DMS153 (cell line): ENCODE results near the gene CHAF1A.

Source experiments
- DNase-seq: peaks from one replicate; lab custom pipeline; 2025; lab: John Stamatoyannopoulos, UW

The CHAF1A gene

GRCh38 chr19:4405977-4406376 is 3.5 kb downstream of the CHAF1A start:
- no peak for DNase-seq

DNA sequence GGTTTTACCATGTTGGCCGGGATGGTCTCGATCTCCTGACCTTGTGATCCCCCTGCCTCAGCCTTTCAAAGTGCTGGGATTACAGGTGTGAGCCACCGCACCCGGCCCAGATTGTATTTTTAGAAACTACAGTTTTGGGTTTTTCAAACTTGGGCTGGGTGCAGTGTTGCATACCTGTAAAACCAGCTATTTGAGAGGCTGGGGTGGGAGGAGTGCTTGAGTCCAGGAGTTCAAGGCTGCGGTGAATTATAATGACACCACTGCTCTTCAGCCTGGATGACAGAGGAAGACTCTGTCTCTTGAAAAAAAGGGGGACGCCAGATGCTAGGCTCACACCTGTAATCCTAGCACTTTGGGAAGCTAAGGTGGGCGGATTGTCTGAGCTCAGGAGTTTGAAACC is 4.2 kb downstream of the CHAF1A start:
- no peak for DNase-seq

DNA sequence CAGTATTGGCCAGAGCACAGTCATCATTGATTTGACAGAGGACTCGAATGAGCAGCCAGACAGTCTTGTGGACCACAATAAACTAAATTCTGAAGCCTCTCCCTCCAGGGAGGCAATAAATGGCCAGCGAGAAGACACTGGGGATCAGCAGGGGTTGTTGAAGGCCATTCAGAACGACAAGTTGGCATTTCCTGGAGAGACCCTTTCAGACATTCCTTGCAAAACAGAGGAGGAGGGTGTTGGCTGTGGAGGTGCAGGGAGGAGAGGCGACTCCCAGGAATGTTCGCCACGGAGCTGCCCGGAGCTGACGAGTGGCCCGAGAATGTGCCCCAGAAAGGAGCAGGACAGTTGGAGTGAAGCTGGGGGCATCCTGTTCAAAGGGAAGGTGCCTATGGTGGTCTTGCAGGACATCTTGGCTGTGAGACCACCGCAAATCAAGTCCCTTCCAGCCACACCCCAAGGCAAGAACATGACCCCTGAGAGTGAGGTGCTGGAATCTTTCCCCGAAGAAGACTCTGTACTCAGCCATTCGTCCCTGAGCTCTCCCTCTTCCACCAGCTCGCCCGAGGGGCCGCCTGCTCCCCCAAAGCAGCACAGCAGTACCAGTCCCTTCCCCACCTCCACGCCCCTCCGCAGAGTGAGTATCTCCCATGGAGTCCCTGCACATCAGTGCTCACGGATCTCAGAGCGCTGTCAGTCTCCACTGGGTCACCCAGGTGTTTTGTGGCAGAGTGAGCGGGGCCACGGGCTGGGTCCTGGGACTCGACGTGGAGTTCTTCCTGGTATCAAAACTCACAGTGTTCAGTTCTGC is 6.9 kb downstream of the CHAF1A start:
- DNase-seq, result no peak

- no peak for DNase-seq
These were observed 11.1 kb downstream of the CHAF1A start for GRCh38 chr19:4413588-4413987.

DNA sequence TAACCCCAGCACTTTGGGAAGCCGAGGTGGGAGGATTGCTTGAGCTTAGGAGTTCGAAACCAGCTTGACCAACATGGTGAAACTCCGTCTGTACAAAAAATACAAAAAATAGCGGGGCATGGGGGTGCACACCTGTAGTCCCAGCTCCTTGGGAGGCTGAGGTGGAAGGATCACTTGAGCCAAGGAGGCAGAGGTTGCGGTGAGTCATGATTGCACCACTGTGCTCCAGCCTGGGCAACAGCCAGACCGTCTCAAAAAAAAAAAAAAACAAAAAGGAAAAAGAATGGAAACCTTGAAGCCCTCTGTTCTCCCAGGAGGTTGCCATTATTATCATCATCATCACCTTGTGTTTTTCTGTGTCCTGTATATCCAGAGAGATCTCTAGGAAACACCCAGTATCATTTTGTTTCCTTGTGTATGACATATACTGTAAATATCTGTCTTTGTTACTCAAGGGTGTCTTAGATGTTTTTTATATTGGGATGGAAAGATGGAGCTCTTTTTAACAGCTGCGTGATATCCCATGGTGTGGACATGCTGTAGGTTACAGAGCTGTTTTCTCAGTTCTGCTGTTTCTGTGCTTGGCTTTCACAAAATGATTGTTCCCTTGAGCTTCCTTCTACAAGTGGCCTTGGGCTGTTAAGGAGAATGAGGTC is 11.8 kb downstream of the CHAF1A start:
- no peak for DNase-seq

DNA sequence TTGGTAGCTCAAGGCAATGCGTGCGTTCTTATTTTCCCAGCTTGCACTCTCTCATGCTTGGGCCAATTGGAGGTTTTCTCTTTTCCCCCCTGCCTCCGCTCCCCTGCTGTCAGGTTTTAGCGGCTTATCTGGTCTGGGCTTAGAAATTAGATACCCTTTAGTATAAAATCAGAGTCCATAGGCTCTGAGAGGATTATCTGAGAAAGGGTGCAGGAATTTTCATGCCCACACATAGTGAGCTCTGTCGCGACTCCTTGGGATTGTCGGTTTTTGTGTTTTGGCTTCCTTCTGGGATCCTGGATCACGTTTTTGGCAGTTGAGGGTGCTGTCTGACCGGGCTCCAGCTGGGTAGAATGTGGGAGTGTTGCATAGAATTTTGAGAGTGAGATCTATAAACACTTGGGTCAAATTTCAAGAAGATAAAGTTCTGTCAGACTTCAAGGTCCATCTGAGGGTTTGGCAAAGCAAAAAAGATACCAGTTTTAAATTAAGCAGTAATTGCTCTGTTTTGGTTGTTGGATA is 12.4 kb downstream of the CHAF1A start:
- DNase-seq, result no peak

- DNase-seq, result no peak
These were observed 12.9 kb downstream of the CHAF1A start for GRCh38 chr19:4415352-4415751.

DNA sequence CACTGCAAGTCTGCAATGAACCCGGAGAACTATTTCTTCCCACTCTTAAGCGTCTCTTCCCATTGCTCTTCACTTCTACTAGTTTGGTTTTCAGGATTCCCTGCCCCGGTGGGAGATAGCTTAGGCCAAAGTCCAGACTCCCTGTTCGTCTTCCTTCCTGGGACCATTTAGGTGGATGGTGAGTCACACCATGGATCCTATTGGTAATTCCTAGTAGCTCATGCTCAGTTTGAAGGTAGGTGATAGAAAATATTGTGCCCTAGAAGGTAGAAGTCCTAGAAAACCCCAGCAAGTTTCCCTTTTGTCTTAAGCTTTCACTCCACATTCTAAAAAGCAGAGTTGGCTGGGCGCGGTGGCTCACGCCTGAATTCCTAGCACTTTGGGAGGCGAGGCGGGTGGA is 13.8 kb downstream of the CHAF1A start:
- no peak for DNase-seq

DNA sequence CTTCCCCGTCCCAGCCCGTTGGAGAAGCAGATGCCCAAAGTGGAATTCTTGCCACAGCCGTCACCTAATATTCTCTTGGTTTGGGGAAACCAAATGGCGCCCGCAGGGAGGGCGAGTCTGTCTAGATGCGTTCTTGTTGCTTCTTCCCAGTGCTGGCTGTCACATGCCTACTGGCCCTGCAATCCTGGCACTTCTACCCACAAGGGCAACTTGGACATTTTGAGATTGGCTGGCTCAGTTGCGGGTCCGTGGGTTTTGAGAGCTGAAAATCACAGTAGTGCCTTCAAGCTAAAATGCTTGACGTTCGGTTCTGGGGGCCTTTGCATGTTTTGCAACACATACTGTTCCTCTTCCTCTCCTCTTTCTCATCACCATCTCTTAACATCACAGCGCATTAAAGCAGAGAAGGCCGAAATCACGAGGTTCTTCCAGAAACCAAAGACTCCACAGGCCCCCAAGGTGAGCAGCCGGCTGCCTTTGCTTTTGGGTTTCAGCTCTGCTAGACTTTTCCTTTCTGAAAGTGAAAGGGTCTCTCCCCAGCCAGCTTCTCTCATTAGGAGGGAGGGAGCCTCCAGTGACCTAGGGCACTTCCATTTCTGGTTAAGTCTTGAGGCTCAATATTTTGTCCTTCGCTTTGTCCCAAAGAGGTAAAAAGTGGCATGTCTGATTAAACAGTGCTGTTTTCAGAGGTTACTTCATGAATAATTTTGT is 21.1 kb downstream of the CHAF1A start:
- DNase-seq, result no peak

- no peak for DNase-seq
These were observed 23.1 kb downstream of the CHAF1A start for GRCh38 chr19:4425537-4425936.

DNA sequence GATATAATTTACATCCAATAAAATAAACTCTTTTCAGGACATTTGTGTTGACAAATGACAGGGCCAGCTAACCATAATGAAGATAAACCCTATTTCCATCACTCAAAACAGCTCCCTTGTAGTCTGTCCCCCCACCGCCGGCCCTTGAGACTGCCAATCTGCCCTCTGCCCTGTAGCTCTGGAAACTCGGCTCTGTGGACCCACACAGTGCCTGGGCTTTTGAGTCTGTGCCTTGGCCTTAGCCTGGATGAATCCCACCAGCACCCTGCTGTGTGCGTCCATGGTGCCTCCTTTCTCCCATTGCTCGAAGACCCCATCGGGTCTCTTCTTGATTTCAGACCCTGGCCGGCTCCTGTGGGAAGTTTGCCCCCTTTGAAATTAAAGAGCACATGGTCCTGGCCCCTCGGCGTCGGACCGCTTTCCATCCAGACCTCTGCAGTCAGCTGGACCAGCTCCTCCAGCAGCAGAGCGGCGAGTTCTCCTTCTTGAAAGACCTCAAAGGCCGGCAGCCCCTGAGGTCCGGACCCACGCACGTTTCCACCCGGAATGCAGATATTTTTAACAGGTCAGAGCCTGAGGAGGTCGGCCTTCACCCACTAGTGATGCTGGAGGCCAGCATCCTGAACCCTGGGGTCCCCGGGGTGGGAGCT is 26.0 kb downstream of the CHAF1A start:
- no peak for DNase-seq

DNA sequence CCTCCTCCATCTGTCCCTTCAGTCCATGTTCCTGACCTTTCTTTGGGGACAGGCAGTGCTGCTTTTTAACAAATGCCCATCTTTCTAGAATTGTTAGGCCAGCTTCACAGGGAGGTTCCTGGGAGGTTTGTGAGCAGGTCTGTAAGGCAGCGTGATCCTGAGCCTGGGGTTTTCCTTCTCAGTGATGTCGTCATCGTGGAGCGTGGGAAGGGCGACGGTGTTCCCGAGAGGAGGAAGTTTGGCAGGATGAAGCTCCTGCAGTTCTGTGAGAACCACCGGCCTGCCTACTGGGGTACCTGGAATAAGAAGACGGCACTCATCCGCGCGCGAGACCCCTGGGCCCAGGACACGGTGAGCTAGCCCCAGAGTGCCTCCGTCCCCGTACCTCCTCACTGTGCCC is 26.8 kb downstream of the CHAF1A start:
- DNase-seq, result no peak

- no peak for DNase-seq
These were observed 27.3 kb downstream of the CHAF1A start for GRCh38 chr19:4429771-4430171.

GRCh38 chr19:4430760-4431159 is 28.3 kb downstream of the CHAF1A start:
- no peak for DNase-seq

DNA sequence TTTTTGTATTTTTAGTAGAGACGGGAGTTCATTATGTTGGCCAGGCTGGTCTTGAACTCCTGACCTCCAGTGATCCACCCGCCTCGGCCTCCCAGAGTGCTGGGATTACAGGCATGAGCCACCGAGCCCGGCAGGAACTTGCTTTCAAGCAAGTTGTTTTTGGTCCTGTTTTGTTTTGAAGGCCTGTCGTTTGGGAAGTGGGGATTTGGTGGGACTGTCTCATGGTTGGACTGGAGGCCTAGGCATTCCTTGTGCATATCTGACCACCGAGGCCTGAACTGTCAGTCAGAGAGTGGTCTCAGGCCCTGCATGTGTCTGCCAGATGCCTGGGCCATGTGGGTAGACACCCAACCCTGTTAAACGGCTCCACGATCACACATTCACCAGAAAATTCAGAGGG is 28.9 kb downstream of the CHAF1A start:
- no peak for DNase-seq

DNA sequence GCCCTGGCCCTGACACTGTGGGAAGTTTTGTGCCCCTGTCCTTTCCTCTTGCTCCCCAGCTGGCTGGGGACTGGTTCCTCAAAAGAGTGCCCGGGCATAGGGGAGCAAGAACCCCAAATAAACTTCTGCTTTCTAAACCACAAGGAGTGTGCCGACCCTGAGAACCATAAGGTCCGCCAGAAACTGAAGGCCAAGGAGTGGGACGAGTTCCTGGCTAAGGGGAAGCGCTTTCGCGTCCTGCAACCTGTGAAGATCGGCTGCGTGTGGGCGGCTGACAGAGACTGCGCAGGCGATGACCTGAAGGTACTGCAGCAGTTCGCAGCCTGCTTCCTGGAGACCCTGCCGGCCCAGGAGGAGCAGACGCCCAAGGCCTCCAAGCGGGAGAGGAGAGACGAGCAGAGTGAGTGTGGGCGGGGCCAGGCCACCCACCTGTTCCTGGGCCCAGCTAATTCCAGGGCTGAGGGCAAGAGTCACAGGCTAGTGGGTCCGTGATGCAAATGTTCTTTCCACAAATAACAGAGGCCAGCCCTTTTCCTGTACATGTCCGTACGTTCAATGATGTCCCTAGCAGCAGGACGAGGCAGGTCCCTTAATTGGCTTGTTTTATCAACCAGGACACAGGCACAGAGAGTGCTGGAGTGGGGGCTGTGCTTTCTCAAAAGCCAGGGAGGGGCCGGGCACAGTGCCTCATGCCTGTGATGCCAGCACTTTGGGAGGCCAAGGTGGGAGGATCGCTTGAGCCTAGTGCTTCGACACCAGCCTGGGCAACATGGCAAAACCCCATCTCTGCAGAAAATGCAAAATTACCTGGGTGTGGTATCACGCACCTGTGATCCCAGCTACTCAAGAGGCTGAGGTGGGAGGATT is 29.6 kb downstream of the CHAF1A start:
- DNase-seq, result no peak

GRCh38 chr19:4432918-4433506 is 30.6 kb downstream of the CHAF1A start:
- DNase-seq, result no peak

DNA sequence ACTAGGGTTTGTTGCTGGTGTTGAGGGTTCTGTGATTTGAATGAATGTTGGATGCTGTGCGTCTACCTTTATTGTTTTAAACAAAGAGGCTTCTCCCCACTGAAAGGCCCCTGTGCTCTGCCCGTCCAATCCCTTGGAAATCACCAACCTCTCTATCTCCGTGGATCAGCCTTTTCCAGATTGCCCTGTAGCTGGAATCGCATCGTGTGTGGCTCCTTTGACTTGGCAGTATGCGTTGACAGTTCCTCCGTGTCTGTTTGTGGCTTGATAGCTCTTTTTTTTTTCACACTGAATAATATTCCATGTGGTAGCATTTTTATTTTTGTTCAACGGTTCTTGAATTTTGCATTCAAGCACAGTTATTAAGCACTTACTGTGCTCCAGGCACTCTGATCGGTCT is 32.0 kb downstream of the CHAF1A start:
- no peak for DNase-seq

DNA sequence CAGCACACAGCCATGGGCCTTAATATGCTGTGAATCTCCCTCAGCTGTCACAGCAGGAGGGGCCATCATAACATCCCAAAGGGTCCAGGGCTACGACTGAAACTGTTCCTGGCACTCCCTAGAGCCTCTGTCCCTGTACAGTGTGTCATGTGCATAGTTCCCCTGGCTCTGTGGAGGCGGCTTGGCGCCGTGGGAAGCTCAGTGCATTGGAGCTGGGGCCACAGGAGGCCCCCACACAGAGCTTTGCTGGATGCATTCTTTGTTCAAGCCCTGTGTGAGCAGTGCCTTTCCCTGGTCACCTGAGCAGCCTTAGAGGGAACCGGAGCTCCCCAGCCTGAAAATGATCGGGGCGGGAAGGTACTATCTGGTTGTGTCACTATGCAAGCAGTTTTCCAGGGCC is 33.8 kb downstream of the CHAF1A start:
- no peak for DNase-seq

DNA sequence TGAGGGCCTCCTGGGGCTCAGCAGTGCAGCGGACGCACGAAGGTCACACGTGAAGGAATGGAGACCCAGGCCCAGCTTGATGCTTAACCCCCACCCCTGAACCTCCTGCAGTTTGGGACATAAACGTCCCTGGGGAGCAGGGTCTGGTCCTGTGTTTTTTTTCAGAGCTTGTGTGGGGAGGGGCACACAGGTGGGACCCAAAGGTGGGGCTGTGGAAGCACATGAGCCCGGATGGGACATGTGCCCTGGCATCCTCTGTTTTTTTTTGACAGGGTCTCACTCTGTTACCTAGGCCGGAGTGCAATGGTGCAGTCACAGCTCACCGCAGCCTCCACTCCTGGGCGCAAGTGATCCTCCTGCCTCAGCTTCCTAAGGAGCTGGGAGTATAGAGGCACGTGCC is 34.7 kb downstream of the CHAF1A start:
- DNase-seq, result no peak

- DNase-seq, result no peak
These were observed 36.8 kb downstream of the CHAF1A start for GRCh38 chr19:4439243-4439642.
